ENCODE data around the gene RPS25. TPM values are rescaled to one million over a fixed set of nuclear protein-coding genes. Genes with fewer than 3 reads are reported as not detected.
"Not testable (repeated sequence)": the region's sequence is repeated elsewhere in the genome, so short reads cannot be mapped to it uniquely, and the experiment has no call there.

The RPS25 gene
- total RNA-seq, 1 experiment from 2014 or later, result 1,318 TPM

DNA sequence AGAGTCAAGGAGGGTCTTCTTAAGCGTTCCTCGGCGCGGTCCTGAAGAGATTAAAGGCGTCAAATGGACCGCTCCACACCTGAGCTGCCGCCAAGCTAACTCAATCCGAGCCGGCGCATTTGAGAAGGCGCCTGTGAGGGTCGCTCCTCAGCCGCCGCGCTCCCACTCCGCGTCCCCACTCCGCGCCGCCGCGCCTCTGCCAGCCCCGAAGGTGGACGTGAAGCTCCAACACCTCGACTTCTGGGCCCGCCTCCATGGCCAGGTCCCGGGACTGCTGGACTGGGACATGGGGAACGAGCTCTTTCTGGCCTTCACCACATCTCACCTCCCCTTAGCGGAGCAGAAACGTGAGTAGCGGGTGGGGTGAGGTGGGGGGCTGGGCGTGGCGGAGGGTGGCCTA lies 46.5 kb downstream of the RPS25 start, which contains the start of gene FOXR1:
FOXR1 (plus strand) TSS at position 116 of the 400 bp plus-strand sequence; CDS start at position 287, 171 bp downstream.
- no peak for DNase-seq (ENCODE audit: low read depth)

DNA sequence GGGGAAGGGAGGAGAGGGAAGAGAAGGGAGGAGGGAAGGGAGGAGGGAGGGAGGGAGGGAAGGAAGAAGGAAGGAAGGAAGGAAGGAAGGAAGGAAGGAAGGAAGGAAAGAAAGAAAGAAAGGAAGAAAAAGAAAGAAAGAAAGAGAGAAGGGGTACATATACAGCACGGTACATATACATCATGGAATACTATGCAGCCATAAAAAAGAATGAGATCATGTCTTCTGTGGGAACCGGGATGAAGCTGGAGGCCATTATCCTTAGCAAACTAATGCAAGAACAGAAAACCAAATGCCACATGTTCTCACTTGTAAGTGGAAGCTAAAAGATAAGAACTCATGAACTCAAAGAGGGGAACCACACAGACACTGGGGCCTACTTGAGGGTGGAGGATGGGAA lies 48.6 kb downstream of the RPS25 start:
- not testable (repeated sequence) for DNase-seq (ENCODE audit: low read depth)

Other genes with a start within 250 kb of the RPS25 start
- gene DDX6, start 227.2 kb downstream of the RPS25 start, total RNA-seq (2014; rRNA removed; shearing (Covaris generic)), result 42.1 and 46.7 TPM in 2 replicates
- not detected in 2 replicates for gene CXCR5, start 134.5 kb downstream of the RPS25 start, total RNA-seq (2014; rRNA removed; shearing (Covaris generic))
- gene BCL9L, start 92.4 kb downstream of the RPS25 start, total RNA-seq (2014; rRNA removed; shearing (Covaris generic)), result 3.9 and 5.4 TPM in 2 replicates
- gene UPK2, start 62.0 kb downstream of the RPS25 start, total RNA-seq (2014; rRNA removed; shearing (Covaris generic)), result not detected in 2 replicates
- gene FOXR1, start 46.6 kb downstream of the RPS25 start, total RNA-seq (2014; rRNA removed; shearing (Covaris generic)), result not detected in 2 replicates
- 27.3 and 40.2 TPM in 2 replicates for gene CENATAC, start 20.2 kb downstream of the RPS25 start, total RNA-seq (2014; rRNA removed; shearing (Covaris generic))
- 102 and 110 TPM in 2 replicates for gene TRAPPC4, start 423 bp upstream of the RPS25 start, total RNA-seq (2014; rRNA removed; shearing (Covaris generic))
- gene SLC37A4, start 12.5 kb upstream of the RPS25 start, total RNA-seq (2014; rRNA removed; shearing (Covaris generic)), result 12.7 and 18.9 TPM in 2 replicates
- 172 and 186 TPM in 2 replicates for gene HYOU1, start 38.9 kb upstream of the RPS25 start, total RNA-seq (2014; rRNA removed; shearing (Covaris generic))
- gene VPS11, start 49.5 kb upstream of the RPS25 start, total RNA-seq (2014; rRNA removed; shearing (Covaris generic)), result 10.3 and 13.2 TPM in 2 replicates
- gene HMBS, start 66.5 kb upstream of the RPS25 start, total RNA-seq (2014; rRNA removed; shearing (Covaris generic)), result 2.0 and 6.0 TPM in 2 replicates
- gene DPAGT1, start 83.5 kb upstream of the RPS25 start, total RNA-seq (2014; rRNA removed; shearing (Covaris generic)), result 32.0 and 38.3 TPM in 2 replicates
- 1.7 and 10.6 TPM in 2 replicates for gene C2CD2L, start 89.0 kb upstream of the RPS25 start, total RNA-seq (2014; rRNA removed; shearing (Covaris generic))
- gene HINFP, start 103.2 kb upstream of the RPS25 start, total RNA-seq (2014; rRNA removed; shearing (Covaris generic)), result 14.4 and 28.8 TPM in 2 replicates
- not detected in 2 replicates for gene ABCG4, start 130.7 kb upstream of the RPS25 start, total RNA-seq (2014; rRNA removed; shearing (Covaris generic))
- gene NLRX1, start 150.4 kb upstream of the RPS25 start, total RNA-seq (2014; rRNA removed; shearing (Covaris generic)), result 4.3 and 9.7 TPM in 2 replicates
- not detected in 2 replicates for gene NHERF4, start 167.1 kb upstream of the RPS25 start, total RNA-seq (2014; rRNA removed; shearing (Covaris generic))
- gene CBL, start 188.0 kb upstream of the RPS25 start, total RNA-seq (2014; rRNA removed; shearing (Covaris generic)), result 7.3 and 11.1 TPM in 2 replicates

Data from Daoy (cell line).